Measurements from ENCODE around the gene ZNF182.
"Not testable (repeated sequence)": the region's sequence is repeated elsewhere in the genome, so short reads cannot be mapped to it uniquely, and the experiment has no call there.

The ZNF182 gene

DNA sequence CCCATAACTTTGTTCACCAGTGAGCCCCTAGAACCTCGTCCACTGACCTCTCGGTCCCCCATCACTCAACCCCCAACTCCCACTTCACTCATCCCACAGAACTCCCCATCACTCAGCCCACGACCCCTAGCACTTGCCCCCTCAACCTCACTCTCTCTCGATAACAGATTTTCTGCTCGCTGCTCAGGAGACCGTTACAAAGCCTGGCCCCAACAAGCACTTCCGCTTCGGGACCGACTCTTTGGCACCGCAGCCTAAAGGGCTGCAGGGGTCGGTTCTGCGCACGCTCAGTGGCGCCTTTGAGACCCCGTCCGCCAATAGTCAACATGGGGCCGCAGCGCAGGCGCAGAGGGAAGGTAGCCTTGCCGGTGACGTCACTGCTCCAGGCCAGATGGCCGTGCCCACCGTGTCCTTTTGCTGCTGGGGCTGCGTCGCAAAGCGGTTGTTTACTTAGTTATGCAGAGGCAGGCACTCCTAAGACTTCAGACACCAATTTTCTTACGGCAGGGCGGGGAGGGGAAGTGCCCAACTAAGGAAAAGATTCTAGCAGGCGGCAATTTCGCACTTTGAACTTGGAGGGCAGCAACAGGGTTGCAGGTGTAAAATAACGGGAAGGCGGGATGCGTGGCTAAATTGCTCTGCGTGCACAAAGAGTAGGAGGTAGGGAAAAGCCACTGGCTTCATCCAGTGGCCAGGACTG is at the start of gene ZNF182:
Gene ZNF182 (minus strand): TSS at position 232 of the 700 bp plus-strand sequence. CDS start 1,380 bp downstream, outside the sequence.
- peak; percentile 92 for DNase-seq (ENCODE audit: low spot score)
- in situ Hi-C loops (cut with MboI; ENCODE audit: low sequenced_read_pairs, unreplicated experiment) = no loop called here
- TF ChIP-seq, protein P1, sequence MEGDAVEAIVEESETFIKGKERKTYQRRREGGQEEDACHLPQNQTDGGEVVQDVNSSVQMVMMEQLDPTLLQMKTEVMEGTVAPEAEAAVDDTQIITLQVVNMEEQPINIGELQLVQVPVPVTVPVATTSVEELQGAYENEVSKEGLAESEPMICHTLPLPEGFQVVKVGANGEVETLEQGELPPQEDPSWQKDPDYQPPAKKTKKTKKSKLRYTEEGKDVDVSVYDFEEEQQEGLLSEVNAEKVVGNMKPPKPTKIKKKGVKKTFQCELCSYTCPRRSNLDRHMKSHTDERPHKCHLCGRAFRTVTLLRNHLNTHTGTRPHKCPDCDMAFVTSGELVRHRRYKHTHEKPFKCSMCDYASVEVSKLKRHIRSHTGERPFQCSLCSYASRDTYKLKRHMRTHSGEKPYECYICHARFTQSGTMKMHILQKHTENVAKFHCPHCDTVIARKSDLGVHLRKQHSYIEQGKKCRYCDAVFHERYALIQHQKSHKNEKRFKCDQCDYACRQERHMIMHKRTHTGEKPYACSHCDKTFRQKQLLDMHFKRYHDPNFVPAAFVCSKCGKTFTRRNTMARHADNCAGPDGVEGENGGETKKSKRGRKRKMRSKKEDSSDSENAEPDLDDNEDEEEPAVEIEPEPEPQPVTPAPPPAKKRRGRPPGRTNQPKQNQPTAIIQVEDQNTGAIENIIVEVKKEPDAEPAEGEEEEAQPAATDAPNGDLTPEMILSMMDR (IDR thresholded peaks at IDR 0.05; ENCODE audit: borderline replicate concordance, control extremely low read depth, extremely low read depth, insufficient read depth, missing control alignments) = no peak

DNA sequence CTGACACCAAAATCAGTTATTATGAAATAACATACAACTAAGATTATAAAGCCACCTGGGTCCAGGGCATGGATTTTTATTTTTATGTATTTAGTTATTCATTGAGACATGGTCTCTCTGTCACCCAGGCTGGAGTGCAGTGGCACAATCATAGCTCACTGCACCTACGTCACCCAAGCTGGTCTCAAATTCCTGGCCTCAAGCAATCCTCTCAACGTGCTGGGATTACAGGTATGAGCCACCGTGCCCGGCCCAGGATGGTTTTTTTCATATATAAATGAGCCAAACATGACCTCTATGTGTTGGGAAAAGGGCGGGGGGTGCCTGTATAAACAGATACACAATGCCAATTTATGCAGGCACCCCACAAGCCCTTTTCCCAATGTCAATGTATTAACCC is 43.1 kb upstream of the ZNF182 start:
- TF ChIP-seq, protein P1 (IDR thresholded peaks at IDR 0.05; ENCODE audit: borderline replicate concordance, control extremely low read depth, extremely low read depth, insufficient read depth, missing control alignments) = no peak
- in situ Hi-C loops (cut with MboI; ENCODE audit: low sequenced_read_pairs, unreplicated experiment) = no loop called here
- DNase-seq (ENCODE audit: low spot score) = no peak

DNA sequence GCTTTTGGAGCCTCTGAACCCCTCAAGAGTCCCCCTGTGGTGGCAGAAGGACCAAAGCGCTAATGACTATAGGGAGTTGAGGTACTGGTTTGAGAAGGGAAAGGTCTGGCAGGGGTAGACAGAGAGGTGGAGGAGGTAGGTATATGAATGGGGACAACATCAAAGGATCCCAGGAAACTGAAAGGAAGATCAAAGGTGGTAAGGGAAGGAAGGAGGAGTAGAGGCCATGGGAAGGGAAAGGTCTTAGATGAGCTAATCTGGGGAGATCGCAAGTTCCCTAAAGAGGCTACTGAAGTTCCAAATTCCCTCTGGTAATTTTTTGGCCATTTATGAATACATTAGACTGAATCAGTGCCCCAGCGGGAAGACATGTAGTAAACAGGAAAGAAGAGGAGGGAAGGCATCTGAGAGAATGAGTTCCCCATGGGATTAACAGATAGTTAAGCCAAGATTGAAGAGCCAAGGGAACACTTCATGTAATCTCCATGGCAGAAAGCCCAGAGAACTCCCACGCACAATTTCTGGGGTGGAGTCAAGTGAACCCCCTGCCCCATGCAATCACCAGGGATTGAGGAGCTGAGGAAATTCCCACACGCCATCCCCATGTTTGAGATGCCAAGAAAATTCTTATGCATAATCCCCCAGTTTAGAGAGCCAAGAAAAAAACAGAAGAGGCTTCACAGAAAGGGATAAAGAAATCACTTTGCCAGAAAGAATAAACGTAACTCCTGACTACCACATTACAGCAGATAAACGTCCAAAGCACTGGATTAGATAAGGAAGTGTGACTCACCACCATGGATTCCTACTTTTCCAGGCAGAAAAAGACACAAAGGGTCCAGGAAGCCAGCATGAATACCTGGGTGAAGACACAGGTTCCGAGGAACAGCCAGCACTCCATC is 41.9 kb upstream of the ZNF182 start:
- TF ChIP-seq, protein P1 (IDR thresholded peaks at IDR 0.05; ENCODE audit: borderline replicate concordance, control extremely low read depth, extremely low read depth, insufficient read depth, missing control alignments) = no peak
- in situ Hi-C loops (cut with MboI; ENCODE audit: low sequenced_read_pairs, unreplicated experiment) = no loop called here
- no peak for DNase-seq (ENCODE audit: low spot score)

DNA sequence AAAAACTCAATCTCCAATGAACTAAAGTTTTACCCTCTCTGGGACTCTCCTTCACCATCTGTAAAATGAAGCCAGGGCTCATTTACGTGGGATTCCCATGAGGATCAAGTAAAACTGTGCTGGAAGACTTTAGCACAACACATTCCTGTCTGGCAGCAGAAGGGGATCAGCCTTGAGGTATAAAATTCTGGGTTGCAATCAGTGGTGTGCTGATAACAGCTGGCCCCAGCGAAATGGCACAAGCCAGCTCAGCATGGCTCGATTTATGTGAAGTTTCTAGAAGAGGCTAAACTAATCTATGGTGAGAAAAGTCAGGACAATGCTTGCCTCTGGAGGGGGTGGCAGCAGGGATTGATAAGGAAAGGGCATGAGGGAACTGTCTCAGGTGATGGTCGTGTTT is 39.3 kb upstream of the ZNF182 start:
- no peak for DNase-seq (ENCODE audit: low spot score)
- TF ChIP-seq, protein P1 (IDR thresholded peaks at IDR 0.05; ENCODE audit: borderline replicate concordance, control extremely low read depth, extremely low read depth, insufficient read depth, missing control alignments) = no peak
- in situ Hi-C loops (cut with MboI; ENCODE audit: low sequenced_read_pairs, unreplicated experiment) = no loop called here

DNA sequence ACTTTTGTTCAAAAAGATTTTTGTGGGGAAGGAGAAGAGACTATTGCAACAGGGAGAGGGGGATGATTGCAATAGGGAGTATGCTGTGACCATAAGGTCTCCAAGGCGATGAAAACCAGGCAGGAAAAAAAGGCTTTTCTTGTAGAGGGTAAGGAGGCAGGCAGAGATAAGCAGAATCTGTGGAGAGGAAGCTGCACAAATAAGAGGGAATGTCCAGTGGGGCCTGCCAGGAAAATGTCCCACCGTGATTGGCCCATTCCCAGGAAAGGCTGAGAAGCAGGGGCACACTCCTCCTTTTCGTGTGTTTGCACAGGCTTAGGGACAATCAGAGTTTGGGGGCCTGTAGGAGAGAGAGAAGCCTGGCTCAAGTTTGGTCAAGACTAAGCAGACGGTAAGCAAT is 32.1 kb upstream of the ZNF182 start:
- TF ChIP-seq, protein P1 (IDR thresholded peaks at IDR 0.05; ENCODE audit: borderline replicate concordance, control extremely low read depth, extremely low read depth, insufficient read depth, missing control alignments) = no peak
- in situ Hi-C loops (cut with MboI; ENCODE audit: low sequenced_read_pairs, unreplicated experiment) = no loop called here

GRCh38 chrX:48030641-48031173 is 26.9 kb upstream of the ZNF182 start:
- DNase-seq (ENCODE audit: low spot score); in situ Hi-C loops (cut with MboI; ENCODE audit: low sequenced_read_pairs, unreplicated experiment): not testable (repeated sequence)

More for the DNA sequence above, 32.1 kb upstream of the ZNF182 start:
- DNase-seq (ENCODE audit: low spot score) = no peak
